GM23338 (cell line): Measurements from ENCODE around the gene SORBS1. TPM values are rescaled to one million over a fixed set of nuclear protein-coding genes. Genes with fewer than 3 reads are reported as not detected.

Experiments
- ATAC-seq: fragments of 200-7000 bp; cut with Tn5 transposase; 3 replicates; pipeline ENCODE4 v1.9.1; 2020
- DNase-seq: peaks from one replicate; pipeline ENCODE4 v3.0.0-alpha.2; 2015; ENCODE audit warnings: low spot score
- H2AFZ ChIP-seq: fragments of 200-600 bp; sonication (generic); 2 replicates; pipeline ENCODE4 v1.8.0; 2016; ENCODE audit warnings: antibody characterized with exemption, mild to moderate bottlenecking, moderate library complexity
- H3F3A ChIP-seq: fragments of 200-600 bp; sonication (generic); replicated peaks from 2 replicates; pipeline ENCODE4 v1.8.0; 2017; ENCODE audit warnings: antibody characterized with exemption, mixed run types, low read depth
- H3K27ac ChIP-seq: fragments of 200-600 bp; sonication (generic); 2 replicates; pipeline ENCODE4 v1.6.1; 2016; ENCODE audit warnings: low read depth
- H3K27me3 ChIP-seq: fragments of 200-600 bp; sonication (generic); 2 replicates; pipeline ENCODE4 v1.8.0; 2016; ENCODE audit warnings: mild to moderate bottlenecking, mixed run types, moderate library complexity; ENCODE audit not compliant: insufficient read depth
- H3K36me3 ChIP-seq: fragments of 200-600 bp; sonication (generic); 2 replicates; pipeline ENCODE4 v1.8.0; 2016; ENCODE audit warnings: mild to moderate bottlenecking; ENCODE audit not compliant: insufficient read depth
- H3K4me1 ChIP-seq: fragments of 200-600 bp; sonication (generic); 2 replicates; pipeline ENCODE4 v1.8.0; 2016; ENCODE audit warnings: mild to moderate bottlenecking, moderate library complexity; ENCODE audit not compliant: insufficient read depth
- H3K4me2 ChIP-seq: fragments of 200-600 bp; sonication (generic); 2 replicates; pipeline ENCODE4 v1.7.1; 2017; ENCODE audit warnings: mixed run types
- H3K4me3 ChIP-seq: fragments of 200-600 bp; sonication (generic); 2 replicates; pipeline ENCODE4 v1.6.1; 2016; ENCODE audit warnings: mixed run types
- H3K79me2 ChIP-seq: fragments of 200-600 bp; sonication (generic); replicated peaks from 2 replicates; pipeline ENCODE4 v1.8.0; 2017; ENCODE audit warnings: mild to moderate bottlenecking; ENCODE audit not compliant: insufficient read depth
- H3K9me2 ChIP-seq: fragments of 200-600 bp; sonication (generic); 2 replicates; pipeline ENCODE4 v1.8.0; 2017; ENCODE audit not compliant: insufficient read depth
- H4K20me1 ChIP-seq: fragments of 200-600 bp; sonication (generic); replicated peaks from 2 replicates; pipeline ENCODE4 v1.8.0; 2017; ENCODE audit warnings: mild to moderate bottlenecking; ENCODE audit not compliant: insufficient read depth
- H3K27ac Mint-ChIP-seq: 2 replicates; pipeline ENCODE4 v1.8.0; 2020; ENCODE audit warnings: inconsistent platforms, mild to moderate bottlenecking, moderate library complexity, mixed read lengths
- H3K27me3 Mint-ChIP-seq: 3 replicates; pipeline ENCODE4 v1.8.0; 2022; ENCODE audit warnings: low read depth, mild to moderate bottlenecking, moderate library complexity, mixed read lengths, inconsistent platforms; ENCODE audit not compliant: insufficient read depth, poor library complexity
- H3K36me3 Mint-ChIP-seq: 3 replicates; pipeline ENCODE4 v1.8.0; 2021; ENCODE audit warnings: low read depth, mild to moderate bottlenecking, inconsistent platforms, moderate library complexity, mixed read lengths
- H3K4me1 Mint-ChIP-seq: 3 replicates; pipeline ENCODE4 v1.8.0; 2020; ENCODE audit warnings: mild to moderate bottlenecking, inconsistent platforms, mixed read lengths
- H3K4me3 Mint-ChIP-seq: 3 replicates; pipeline ENCODE4 v1.8.0; 2021; ENCODE audit warnings: moderate library complexity, mild to moderate bottlenecking, inconsistent platforms, mixed read lengths
- H3K9me3 Mint-ChIP-seq: 3 replicates; pipeline ENCODE4 v1.8.0; 2020; ENCODE audit warnings: moderate library complexity, mild to moderate bottlenecking, inconsistent platforms, mixed read lengths
- CREB1 ChIP-seq: fragments of 250-450 bp; sonication (Bioruptor Pico); IDR thresholded peaks from 2 replicates; pipeline ENCODE4 v1.5.0; 2020; ENCODE audit warnings: low read depth, mild to moderate bottlenecking, moderate library complexity
- CTCF ChIP-seq, 2 experiments: fragments of 200-600 bp in 1 of 2; sonication (generic) in 1 of 2; conservative IDR thresholded peaks; 2 replicates each; pipeline versions ENCODE4 v1.5.1 to v1.6.1; 2016 to 2017; ENCODE audit warnings: antibody characterized with exemption in 2 of 2, low read depth in 2 of 2, mild to moderate bottlenecking in 2 of 2, moderate library complexity in 1 of 2
- ETS1 ChIP-seq: IDR thresholded peaks from 2 replicates; pipeline ENCODE4 v1.6.1; 2016; ENCODE audit warnings: antibody characterized with exemption
- EZH2 ChIP-seq: fragments of 200-600 bp; sonication (generic); IDR thresholded peaks from one replicate; pipeline ENCODE4 v1.8.0; 2017; ENCODE audit warnings: antibody characterized with exemption, mild to moderate bottlenecking, low read depth; ENCODE audit not compliant: unreplicated experiment
- EZH2phosphoT487 ChIP-seq: fragments of 200-600 bp; sonication (generic); IDR thresholded peaks from one replicate; pipeline ENCODE4 v1.8.1; 2018; ENCODE audit warnings: antibody characterized with exemption; ENCODE audit not compliant: unreplicated experiment
- JUNB ChIP-seq: IDR thresholded peaks from one replicate; pipeline ENCODE4 v1.6.1; 2016; ENCODE audit warnings: antibody characterized with exemption; ENCODE audit not compliant: unreplicated experiment
- NANOG ChIP-seq: IDR thresholded peaks from 2 replicates; pipeline ENCODE4 v1.6.1; 2016; ENCODE audit warnings: antibody characterized with exemption, borderline replicate concordance
- POLR2AphosphoS5 ChIP-seq: IDR thresholded peaks from 2 replicates; pipeline ENCODE4 v1.6.1; 2016; ENCODE audit warnings: antibody characterized with exemption, low read depth
- REST ChIP-seq: IDR thresholded peaks from one replicate; pipeline ENCODE4 v1.6.1; 2018; ENCODE audit warnings: antibody characterized with exemption; ENCODE audit not compliant: unreplicated experiment
- STAT1 ChIP-seq: IDR thresholded peaks from one replicate; pipeline ENCODE4 v1.6.1; 2016; ENCODE audit warnings: antibody characterized with exemption; ENCODE audit not compliant: unreplicated experiment
- ZNF114 ChIP-seq: fragments of 250-450 bp; sonication (Bioruptor Pico); IDR thresholded peaks from 2 replicates; pipeline ENCODE4 v1.5.0; 2020; ENCODE audit warnings: mild to moderate bottlenecking, moderate library complexity
- ZNF331 ChIP-seq: fragments of 250-450 bp; sonication (Bioruptor Pico); IDR thresholded peaks from 2 replicates; pipeline ENCODE4 v1.5.0; 2020; ENCODE audit warnings: low read depth, mild to moderate bottlenecking, moderate library complexity
- ZNF462 ChIP-seq: fragments of 250-450 bp; sonication (Bioruptor Pico); IDR thresholded peaks from 2 replicates; pipeline ENCODE4 v1.5.0; 2020; ENCODE audit warnings: mild to moderate bottlenecking, moderate library complexity
- polyA plus RNA-seq: library from polyadenylated mRNA; unstranded; fragments of >200 nt; fragmentation: Nextera tagmentation; extraction: Ambion mirVana; gene quantifications from 2 replicates; pipeline ENCODE4 v1.2.1, GENCODE V29; 2016
- total RNA-seq: library from RNA; depleted of rRNA; stranded (reverse); fragments of >200 nt; shearing (Covaris generic); gene quantifications from 2 replicates; pipeline ENCODE4 v1.2.3, GENCODE V29; 2014

Gene SORBS1
- total and polyA plus RNA-seq, 2 experiments from 2014 or later: 47.7 to 51.5 TPM

- H3K27me3 Mint-ChIP-seq: peaks cover 5% of the 10 kb centered on the region
- no peaks in the 10 kb centered on the region for H3K27me3 ChIP-seq
- H4K20me1 ChIP-seq: peaks cover 4% of the 10 kb centered on the region; the same call in 1 of the 2 replicates
- H3K4me3 ChIP-seq: no peak overlapping the region
- TF ChIP-seq ZNF462 (CRISPR knock-in tag) (no peak), ETS1 (no peak), JUNB (no peak), EZH2 (no peak), POLR2AphosphoS5 (no peak), CREB1 (CRISPR knock-in tag) (no peak), NANOG (no peak), STAT1 (no peak), CTCF (conservative IDR thresholded peaks at IDR 0.05; ENCODE audit: low read depth in 2 of 2) (no peak), ZNF331 (CRISPR knock-in tag) (no peak), ZNF114 (CRISPR knock-in tag) (no peak), EZH2phosphoT487 (no peak), REST (no peak)
- ATAC-seq (no peak), DNase-seq (no peak)
- H3K27ac Mint-ChIP-seq: no peak overlapping the region
- 0 out of 2 replicates have a peak, but pooled peaks cover 6% of the 10 kb centered on the region for H3K9me2 ChIP-seq
- no peaks in the 10 kb centered on the region; the same call in 2 of the 3 replicates for H3K9me3 Mint-ChIP-seq
- no peaks in the 10 kb centered on the region for H3F3A ChIP-seq
- no peaks in the 10 kb centered on the region for H3K79me2 ChIP-seq
- H3K4me1 ChIP-seq: no peaks in the 10 kb centered on the region
- peaks cover 13% of the 10 kb centered on the region; the same call in 1 of the 2 replicates for H3K36me3 ChIP-seq
- peaks cover 13% of the 10 kb centered on the region for H3K36me3 Mint-ChIP-seq
- no peak overlapping the region for H3K27ac ChIP-seq
- no peak overlapping the region for H2AFZ ChIP-seq
- H3K4me3 Mint-ChIP-seq: no peak overlapping the region
- peaks cover 15% of the 10 kb centered on the region for H3K4me1 Mint-ChIP-seq
- H3K4me2 ChIP-seq: no peak overlapping the region
Observed at GRCh38 chr10:95392681-95393164, 168.4 kb downstream of the SORBS1 start.
